Gastrocnemius medialis (tissue), 4 donors: ENCODE results near the gene PTDSS2. TPM values are rescaled to one million over a fixed set of nuclear protein-coding genes. Genes with fewer than 3 reads are reported as not detected.

Experiments
- ATAC-seq, 2 donors: fragments of 150-250 bp; one replicate each; pipeline ENCODE4 v1.9.1; 2016
- DNase-seq, 2 donors: peaks; one replicate each; pipeline ENCODE4 v3.0.0-alpha.2; 2019
- H3K27ac ChIP-seq, 4 donors: fragments of 200-600 bp; sonication (generic); 1 replicate in 1 of 4; 2 replicates in 3 of 4; pipeline ENCODE4 v1.5.1; 2016 to 2018; ENCODE audit warnings: mild to moderate bottlenecking in 2 of 4, moderate library complexity in 1 of 4
- H3K27me3 ChIP-seq, 3 donors: fragments of 200-600 bp; sonication (generic) in 2 of 3; 1 replicate in 1 of 3; 2 replicates in 2 of 3; pipeline versions ENCODE4 v1.5.1 to v1.6.0; 2016 to 2019; ENCODE audit warnings: mild to moderate bottlenecking in 1 of 3, moderate library complexity in 1 of 3
- H3K36me3 ChIP-seq, 2 donors: fragments of 200-600 bp; sonication (generic) in 1 of 2; one replicate each; pipeline ENCODE4 v1.5.1; 2017 to 2018
- H3K4me1 ChIP-seq, 2 donors: fragments of 200-600 bp; sonication (generic) in 1 of 2; one replicate each; pipeline ENCODE4 v1.5.1; 2016 to 2017; ENCODE audit warnings: mild to moderate bottlenecking in 2 of 2
- H3K4me3 ChIP-seq, 4 donors: fragments of 200-600 bp; sonication (generic) in 3 of 4; 1 replicate in 1 of 4; 2 replicates in 3 of 4; pipeline ENCODE4 v1.5.1; 2016 to 2019; ENCODE audit warnings: mild to moderate bottlenecking in 2 of 4
- H3K9me3 ChIP-seq, 3 donors: fragments of 200-600 bp; sonication (generic) in 2 of 3; 1 replicate in 1 of 3; 2 replicates in 2 of 3; pipeline ENCODE4 v1.5.1; 2016 to 2019
- POLR2A ChIP-seq, 2 donors: fragments of 450-650 bp; IDR thresholded peaks; one replicate each; pipeline ENCODE4 v1.6.1; 2017; ENCODE audit warnings: antibody characterized with exemption in 2 of 2, mild to moderate bottlenecking in 2 of 2, moderate library complexity in 2 of 2
- in situ Hi-C, 4 donors: fragments of 200-750 bp; cut with MboI; loops; one replicate each; pipeline versions ENCODE4 v1.15.0 to v1.8.0; 2017; ENCODE audit warnings: low sequenced_read_pairs in 4 of 4
- intact Hi-C: fragments of 100-400 bp; cut with DNase I; formaldehyde crosslinking; loops from one replicate; pipeline ENCODE4 v1.15.1; 2023; ENCODE audit warnings: low total_unique reads
- total RNA-seq, 4 donors: library from RNA; depleted of rRNA; stranded (reverse); fragments of >200 nt; gene quantifications; one replicate each; pipeline versions ENCODE4 v1.1.0 to v1.2.3, GENCODE V29; 2016
- TF ChIP-seq, protein P1 (sequence below), 5 experiments: fragments of 450-650 bp in 3 of 5; fragments of 200-600 bp in 2 of 5; sonication (generic) in 2 of 5; IDR thresholded peaks in 4 of 5; conservative IDR thresholded peaks in 1 of 5; 1 replicate in 4 of 5; 2 replicates in 1 of 5; pipeline ENCODE4 v1.5.1; 2016 to 2019; ENCODE audit warnings: antibody characterized with exemption in 5 of 5, mild to moderate bottlenecking in 3 of 5, moderate library complexity in 3 of 5

PTDSS2 gene
- total RNA-seq, 4 donors from 2014 or later: 21.7 to 31.5 (median 23.7) TPM

DNA sequence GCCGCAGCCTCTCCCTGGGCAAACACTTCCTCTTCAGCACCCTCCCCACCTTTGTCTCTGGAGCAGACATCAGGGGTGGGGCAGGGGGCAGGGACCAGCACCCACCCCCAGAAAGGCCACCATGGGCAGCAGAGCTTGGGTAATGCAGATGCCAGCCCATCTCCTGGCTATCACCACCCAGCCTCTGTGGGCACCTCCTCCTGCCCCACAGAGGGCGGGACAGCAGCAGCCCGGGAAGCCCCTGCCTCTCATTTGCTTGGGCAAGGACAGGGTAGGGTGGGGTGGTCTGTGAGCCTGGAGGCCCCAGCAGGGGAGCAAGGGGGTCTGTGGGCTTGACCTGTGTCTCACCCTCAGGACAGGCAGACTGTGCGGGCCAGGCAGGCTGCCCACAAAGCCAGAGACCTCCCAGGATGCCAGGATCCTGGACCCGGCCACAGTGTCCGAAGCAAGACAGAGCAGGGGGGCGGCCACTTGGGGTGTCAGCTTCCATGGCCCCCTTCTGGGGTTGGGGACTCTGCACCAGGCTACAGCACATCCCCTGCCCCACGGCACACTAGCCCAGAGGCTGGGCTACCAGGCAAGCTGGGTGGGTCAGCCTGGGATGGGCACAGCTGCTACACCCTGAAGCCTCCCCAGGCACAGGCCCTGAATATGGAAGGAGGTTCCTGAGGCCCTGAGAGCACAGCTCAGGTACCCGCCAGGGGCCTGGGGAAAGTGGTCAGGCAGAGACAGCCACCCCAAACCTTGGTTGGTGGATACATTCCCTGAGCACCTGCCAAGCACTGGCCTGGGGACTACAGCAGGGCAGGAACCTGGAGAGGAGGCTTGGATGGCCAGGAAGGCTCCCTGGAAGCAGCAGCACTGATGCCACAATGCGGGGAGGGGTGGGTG is 52.5 kb downstream of the PTDSS2 start:
- no peaks in the 10 kb centered on the region for H3K27me3 ChIP-seq
- H3K4me3 ChIP-seq: no peak overlapping the region
- intact Hi-C loops (no loop called here), in situ Hi-C loops (no loop called here)
- no peaks in the 10 kb centered on the region for H3K9me3 ChIP-seq
- H3K4me1 ChIP-seq: peaks cover 23 to 36% of the 10 kb centered on the region in 2 donors
- DNase-seq (no peak), ATAC-seq (no peak)
- peaks cover 4 to 41% of the 10 kb centered on the region in 2 donors for H3K36me3 ChIP-seq
- TF ChIP-seq, protein P1, sequence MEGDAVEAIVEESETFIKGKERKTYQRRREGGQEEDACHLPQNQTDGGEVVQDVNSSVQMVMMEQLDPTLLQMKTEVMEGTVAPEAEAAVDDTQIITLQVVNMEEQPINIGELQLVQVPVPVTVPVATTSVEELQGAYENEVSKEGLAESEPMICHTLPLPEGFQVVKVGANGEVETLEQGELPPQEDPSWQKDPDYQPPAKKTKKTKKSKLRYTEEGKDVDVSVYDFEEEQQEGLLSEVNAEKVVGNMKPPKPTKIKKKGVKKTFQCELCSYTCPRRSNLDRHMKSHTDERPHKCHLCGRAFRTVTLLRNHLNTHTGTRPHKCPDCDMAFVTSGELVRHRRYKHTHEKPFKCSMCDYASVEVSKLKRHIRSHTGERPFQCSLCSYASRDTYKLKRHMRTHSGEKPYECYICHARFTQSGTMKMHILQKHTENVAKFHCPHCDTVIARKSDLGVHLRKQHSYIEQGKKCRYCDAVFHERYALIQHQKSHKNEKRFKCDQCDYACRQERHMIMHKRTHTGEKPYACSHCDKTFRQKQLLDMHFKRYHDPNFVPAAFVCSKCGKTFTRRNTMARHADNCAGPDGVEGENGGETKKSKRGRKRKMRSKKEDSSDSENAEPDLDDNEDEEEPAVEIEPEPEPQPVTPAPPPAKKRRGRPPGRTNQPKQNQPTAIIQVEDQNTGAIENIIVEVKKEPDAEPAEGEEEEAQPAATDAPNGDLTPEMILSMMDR (IDR thresholded peaks at IDR 0.05 in 4 of 5, conservative IDR thresholded peaks at IDR 0.05 in 1 of 5): no peak
- no peak for TF ChIP-seq POLR2A (IDR thresholded peaks at IDR 0.05)
- peak overlapping the region in 3 of 4 donors; percentile 98 to 100 (median 99) for H3K27ac ChIP-seq

DNA sequence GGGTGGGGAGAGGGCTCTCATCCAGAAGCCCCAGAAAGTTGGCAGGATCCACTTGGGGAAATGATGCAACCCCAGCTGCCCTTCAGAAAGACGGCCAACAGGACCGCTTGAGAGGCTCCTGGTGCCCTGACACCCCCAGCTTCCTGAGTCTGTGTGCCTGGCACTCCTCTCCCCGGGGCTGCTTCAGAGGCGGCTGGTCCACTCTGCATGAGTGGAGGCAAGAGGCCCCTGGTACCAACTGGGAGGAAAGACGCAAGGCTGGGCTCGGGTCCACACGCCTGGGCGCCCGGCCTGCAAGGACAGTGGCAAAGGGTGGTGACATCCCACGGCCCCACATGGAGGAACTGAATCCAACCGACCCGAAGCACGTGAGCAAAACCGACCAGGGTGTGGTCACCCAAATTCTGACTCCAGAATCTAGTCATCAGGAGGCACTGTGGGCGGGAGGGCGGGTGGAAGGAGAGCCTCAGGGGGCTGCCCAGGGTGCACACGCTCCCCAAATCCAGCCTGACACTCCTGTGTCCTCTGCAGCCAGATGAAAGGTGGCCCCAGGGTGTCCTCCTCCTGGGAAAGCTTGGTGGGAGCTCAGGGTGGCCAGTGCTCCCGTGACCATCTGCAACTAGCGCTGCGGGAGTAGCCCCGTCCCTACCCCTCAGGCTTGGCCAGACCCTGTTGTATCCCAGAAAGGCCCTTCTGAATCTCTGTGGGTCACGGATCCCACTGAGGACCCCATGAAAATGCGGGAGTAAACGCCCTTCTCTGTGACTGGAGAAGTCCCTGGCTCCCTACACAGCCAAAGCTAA is 53.3 kb downstream of the PTDSS2 start:
- in situ Hi-C loops: no loop called here
- DNase-seq: peak; percentile 44 to 71
- H3K27ac ChIP-seq: peak overlapping the region; percentile 60 to 100 (median 98)

DNA sequence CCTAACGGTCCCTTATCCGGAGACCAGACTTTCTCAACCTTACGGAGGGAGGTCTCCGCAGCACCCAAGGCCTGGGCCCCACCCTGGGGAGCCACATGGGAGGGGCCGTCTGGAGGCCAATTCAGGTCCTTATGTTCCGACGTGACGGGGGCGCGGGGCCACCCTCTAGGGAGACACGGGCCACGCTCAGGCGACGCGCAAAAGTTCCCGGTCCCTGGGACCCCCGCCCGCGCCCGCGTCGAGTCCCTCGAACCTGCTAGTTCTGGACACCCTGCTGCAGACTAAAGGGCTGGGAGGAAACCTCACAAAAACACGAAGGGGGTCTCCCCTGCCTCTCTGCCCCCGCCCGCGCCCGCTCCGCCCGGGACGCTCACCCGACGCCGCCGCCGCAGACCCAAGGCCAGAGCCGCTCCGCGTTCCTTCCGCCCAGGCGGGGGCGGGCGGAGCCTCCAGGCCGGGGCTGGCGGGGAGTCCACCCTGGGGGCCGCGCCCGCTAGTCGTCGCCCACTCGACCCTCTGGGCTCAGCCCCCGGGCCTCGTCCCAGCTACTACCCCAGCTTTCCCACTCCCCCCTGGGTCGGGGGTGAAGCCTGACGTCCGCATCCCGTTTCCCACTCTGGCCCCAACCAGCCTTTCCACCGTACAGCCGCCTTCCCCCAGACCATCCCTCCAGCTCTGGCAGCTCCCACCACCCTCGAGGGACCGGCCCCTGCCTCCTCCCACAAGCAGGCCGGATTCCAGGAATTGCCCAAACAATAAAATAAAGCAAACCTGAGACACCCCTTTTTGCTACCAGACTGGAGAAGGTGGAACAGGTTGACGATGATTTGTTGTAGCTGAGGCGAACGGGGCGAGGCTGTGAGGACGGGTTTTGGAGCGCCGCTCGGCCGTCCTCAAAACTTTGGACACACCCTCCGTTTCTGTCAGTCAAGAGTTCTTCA is 54.2 kb downstream of the PTDSS2 start:
- Histone ChIP-seq H3K27ac (peak overlapping the region; percentile 60 to 100 (median 98)), H3K27me3 (no peaks in the 10 kb centered on the region), H3K4me3 (peak overlapping the region; percentile 46 to 80 (median 64)), H3K36me3 (peaks cover 0 to 23% of the 10 kb centered on the region in 2 donors), H3K9me3 (no peaks in the 10 kb centered on the region), H3K4me1 (peaks cover 23 to 39% of the 10 kb centered on the region in 2 donors)
- no peak for ATAC-seq
- intact Hi-C loops: no loop called here
- in situ Hi-C loops: no loop called here
- no peak for DNase-seq
- no peak for TF ChIP-seq POLR2A (IDR thresholded peaks at IDR 0.05)
- TF ChIP-seq, protein P1 (IDR thresholded peaks at IDR 0.05 in 4 of 5, conservative IDR thresholded peaks at IDR 0.05 in 1 of 5): no peak

More for the DNA sequence above, 53.3 kb downstream of the PTDSS2 start:
- Histone ChIP-seq H3K36me3 (peaks cover under 1 to 33% of the 10 kb centered on the region in 2 donors), H3K4me1 (peaks cover 23 to 39% of the 10 kb centered on the region in 2 donors), H3K9me3 (no peaks in the 10 kb centered on the region), H3K27me3 (no peaks in the 10 kb centered on the region), H3K4me3 (peak overlapping the region; percentile 46 to 80 (median 64))
- TF ChIP-seq, protein P1 (IDR thresholded peaks at IDR 0.05 in 4 of 5, conservative IDR thresholded peaks at IDR 0.05 in 1 of 5): no peak
- peak in 1 of 2 donors; percentile 22 for TF ChIP-seq POLR2A (IDR thresholded peaks at IDR 0.05)
- intact Hi-C loops: no loop called here
- ATAC-seq: no peak

DNA sequence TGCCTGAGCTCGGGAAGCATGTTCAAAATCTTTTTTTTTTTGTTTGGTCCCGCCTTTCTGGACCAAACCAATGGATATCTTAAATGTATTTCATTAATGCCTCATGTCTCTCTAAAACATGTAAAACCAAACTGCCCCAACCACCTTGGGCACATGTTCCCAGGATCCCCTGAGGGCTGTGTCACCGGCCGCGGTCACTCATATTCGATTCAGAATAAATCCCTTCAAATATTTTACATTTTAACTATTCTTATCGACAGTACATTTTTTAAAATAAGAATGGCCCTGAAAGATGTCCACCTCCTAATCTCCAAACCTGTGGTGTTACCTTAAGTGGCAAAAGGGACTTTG is 54.9 kb downstream of the PTDSS2 start:
- peaks cover 23 to 39% of the 10 kb centered on the region in 2 donors for H3K4me1 ChIP-seq
- no peak for DNase-seq
- in situ Hi-C loops: no loop called here
- H3K4me3 ChIP-seq: peak overlapping the region; percentile 46 to 80 (median 64)
- TF ChIP-seq, protein P1 (IDR thresholded peaks at IDR 0.05 in 4 of 5, conservative IDR thresholded peaks at IDR 0.05 in 1 of 5): no peak
- TF ChIP-seq POLR2A (IDR thresholded peaks at IDR 0.05): no peak
- H3K36me3 ChIP-seq: peaks cover 0 to 17% of the 10 kb centered on the region in 2 donors
- no peaks in the 10 kb centered on the region for H3K9me3 ChIP-seq
- peak overlapping the region; percentile 60 to 100 (median 98) for H3K27ac ChIP-seq
- no peak for ATAC-seq
- no peaks in the 10 kb centered on the region for H3K27me3 ChIP-seq
- intact Hi-C loops: loop anchor here (5.0 kb wide), 3 partner anchors 62 to 298 kb away; partner anchors contain the start of genes BET1L and RIC8A
